Measurements from ENCODE around the gene ZFYVE19.

The ZFYVE19 gene

GRCh38 chr15:40807028-40807887 is at the start of gene ZFYVE19, which contains the start of gene DNAJC17:
TSS of gene ZFYVE19 (plus strand) at chr15:40807089. CDS start at chr15:40807590, 501 bp downstream.
TSS of gene DNAJC17 (minus strand) at chr15:40807473. CDS start at chr15:40807446, 27 bp downstream.
- no peaks in the 10 kb centered on the region for H3K36me3 ChIP-seq (replicated peaks; ENCODE audit: low read depth, low read length)
- H3K4me3 ChIP-seq (ENCODE audit: low read length) = peak within 1 kb of the TSS; percentile 83
- no peaks in the 10 kb centered on the region for H3K27me3 ChIP-seq (ENCODE audit: low read depth, low read length)
- H3K4me2 ChIP-seq (ENCODE audit: low read length) = peak within 1 kb of the TSS; percentile 95
- H2AFZ ChIP-seq (ENCODE audit: low read depth, low read length) = peak within 1 kb of the TSS; percentile 93
- H4K20me1 ChIP-seq (ENCODE audit: insufficient read depth, low read length) = no peaks in the 10 kb centered on the region
- H3K27ac ChIP-seq (ENCODE audit: low read length) = peak within 1 kb of the TSS; percentile 79
- TF ChIP-seq EZH2phosphoT487 (IDR thresholded peaks at IDR 0.05; ENCODE audit: low read depth) = no peak
- TF ChIP-seq, protein P1, sequence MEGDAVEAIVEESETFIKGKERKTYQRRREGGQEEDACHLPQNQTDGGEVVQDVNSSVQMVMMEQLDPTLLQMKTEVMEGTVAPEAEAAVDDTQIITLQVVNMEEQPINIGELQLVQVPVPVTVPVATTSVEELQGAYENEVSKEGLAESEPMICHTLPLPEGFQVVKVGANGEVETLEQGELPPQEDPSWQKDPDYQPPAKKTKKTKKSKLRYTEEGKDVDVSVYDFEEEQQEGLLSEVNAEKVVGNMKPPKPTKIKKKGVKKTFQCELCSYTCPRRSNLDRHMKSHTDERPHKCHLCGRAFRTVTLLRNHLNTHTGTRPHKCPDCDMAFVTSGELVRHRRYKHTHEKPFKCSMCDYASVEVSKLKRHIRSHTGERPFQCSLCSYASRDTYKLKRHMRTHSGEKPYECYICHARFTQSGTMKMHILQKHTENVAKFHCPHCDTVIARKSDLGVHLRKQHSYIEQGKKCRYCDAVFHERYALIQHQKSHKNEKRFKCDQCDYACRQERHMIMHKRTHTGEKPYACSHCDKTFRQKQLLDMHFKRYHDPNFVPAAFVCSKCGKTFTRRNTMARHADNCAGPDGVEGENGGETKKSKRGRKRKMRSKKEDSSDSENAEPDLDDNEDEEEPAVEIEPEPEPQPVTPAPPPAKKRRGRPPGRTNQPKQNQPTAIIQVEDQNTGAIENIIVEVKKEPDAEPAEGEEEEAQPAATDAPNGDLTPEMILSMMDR (IDR thresholded peaks at IDR 0.05; ENCODE audit: low read depth, low read length) = no peak
- H3K9ac ChIP-seq (ENCODE audit: low read length) = peak within 1 kb of the TSS; percentile 94
- peaks cover 10% of the 10 kb centered on the region for H3K79me2 ChIP-seq (ENCODE audit: low read length)
- H3K4me1 ChIP-seq (ENCODE audit: low read length) = peaks cover 12% of the 10 kb centered on the region
- no peaks in the 10 kb centered on the region for H3K9me3 ChIP-seq (ENCODE audit: insufficient read depth, low read length)

- Histone ChIP-seq H3K4me3 (ENCODE audit: low read length) (no peak overlapping the region), H3K4me1 (ENCODE audit: low read length) (peaks cover 26% of the 10 kb centered on the region), H3K9me3 (ENCODE audit: insufficient read depth, low read length) (no peaks in the 10 kb centered on the region), H2AFZ (ENCODE audit: low read depth, low read length) (peak overlapping the region; percentile 85; the same call in 1 of the 2 replicates), H3K9ac (ENCODE audit: low read length) (no peak overlapping the region), H3K27me3 (ENCODE audit: low read depth, low read length) (no peaks in the 10 kb centered on the region), H4K20me1 (ENCODE audit: insufficient read depth, low read length) (no peaks in the 10 kb centered on the region), H3K27ac (ENCODE audit: low read length) (no peak overlapping the region), H3K4me2 (ENCODE audit: low read length) (peak overlapping the region; percentile 36), H3K36me3 (replicated peaks; ENCODE audit: low read depth, low read length) (no peaks in the 10 kb centered on the region), H3K79me2 (ENCODE audit: low read length) (peaks cover under 1% of the 10 kb centered on the region; the same call in 1 of the 2 replicates)
- TF ChIP-seq, protein P1 (IDR thresholded peaks at IDR 0.05; ENCODE audit: low read depth, low read length) = no peak
- no peak for TF ChIP-seq EZH2phosphoT487 (IDR thresholded peaks at IDR 0.05; ENCODE audit: low read depth)
Observed at GRCh38 chr15:40759961-40760360, 46.9 kb upstream of the ZFYVE19 start.

DNA sequence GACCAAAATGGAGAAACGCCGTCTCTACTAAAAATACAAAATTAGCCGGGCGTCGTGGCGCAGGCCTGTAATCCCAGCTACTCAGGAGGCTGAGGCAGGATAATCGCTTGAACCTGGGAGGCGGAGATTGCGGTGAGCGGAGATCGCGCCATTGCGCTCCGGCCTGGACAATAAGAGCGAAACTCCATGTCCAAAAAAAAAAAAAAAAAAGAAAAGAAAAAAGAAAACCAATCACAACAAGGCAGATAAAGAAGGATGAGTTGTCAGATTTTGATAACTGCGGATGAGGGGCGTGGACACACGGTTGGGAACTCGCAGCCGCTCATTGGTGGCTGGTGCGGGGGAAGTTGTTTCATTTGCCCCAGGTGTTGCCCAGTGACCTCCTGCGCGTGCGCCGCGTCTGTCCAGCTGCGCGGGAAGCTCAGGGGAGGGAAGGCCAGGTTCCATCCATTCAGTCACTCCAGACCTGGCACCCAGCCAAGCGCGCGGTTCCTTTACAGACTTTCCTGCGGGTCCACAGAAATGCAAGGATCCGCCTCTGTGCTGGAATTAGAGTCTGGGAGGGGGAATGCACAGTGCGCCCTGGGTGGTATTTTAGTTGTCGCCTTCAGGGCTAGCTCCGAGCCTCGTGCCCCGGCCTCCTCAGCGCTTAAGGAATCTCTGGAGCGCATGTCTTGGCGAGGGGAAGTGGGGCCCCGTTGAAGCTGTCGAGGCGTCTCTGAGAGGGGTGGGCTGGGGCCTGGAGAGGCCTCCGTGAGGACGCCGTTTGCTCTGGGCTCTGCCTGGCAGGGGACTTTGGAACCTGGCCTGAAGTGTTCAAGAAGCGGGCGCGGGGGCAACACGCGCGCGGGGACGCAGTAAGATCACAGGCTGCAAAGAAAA is 43.7 kb upstream of the ZFYVE19 start:
- H3K79me2 ChIP-seq (ENCODE audit: low read length) = no peaks in the 10 kb centered on the region
- TF ChIP-seq EZH2phosphoT487 (IDR thresholded peaks at IDR 0.05; ENCODE audit: low read depth) = no peak
- TF ChIP-seq, protein P1 (IDR thresholded peaks at IDR 0.05; ENCODE audit: low read depth, low read length) = no peak
- peak overlapping the region; percentile 77 for H3K9ac ChIP-seq (ENCODE audit: low read length)
- peak overlapping the region; percentile 50; the same call in 1 of the 2 replicates for H2AFZ ChIP-seq (ENCODE audit: low read depth, low read length)
- H3K27ac ChIP-seq (ENCODE audit: low read length) = no peak overlapping the region
- no peaks in the 10 kb centered on the region for H3K9me3 ChIP-seq (ENCODE audit: insufficient read depth, low read length)
- no peaks in the 10 kb centered on the region for H3K27me3 ChIP-seq (ENCODE audit: low read depth, low read length)
- peak overlapping the region; percentile 88 for H3K4me3 ChIP-seq (ENCODE audit: low read length)
- H3K4me1 ChIP-seq (ENCODE audit: low read length) = peaks cover 32% of the 10 kb centered on the region
- no peaks in the 10 kb centered on the region for H4K20me1 ChIP-seq (ENCODE audit: insufficient read depth, low read length)
- H3K4me2 ChIP-seq (ENCODE audit: low read length) = peak overlapping the region; percentile 99
- peaks cover 10% of the 10 kb centered on the region for H3K36me3 ChIP-seq (replicated peaks; ENCODE audit: low read depth, low read length)

Measured in OCI-LY3 (cell line).